Activated B cell treated with CpG ODN at 0.5 μM for 24 hours (primary cell): ENCODE data around the gene PTPRT. TPM values are rescaled to one million over a fixed set of nuclear protein-coding genes. Genes with fewer than 3 reads are reported as not detected.

ENCODE experiments used
- ATAC-seq: fragments of 200-7000 bp; cut with Tn5 transposase; one replicate; pipeline ENCODE4 v1.10.0; 2021; ENCODE audit warnings: low read depth, mild to moderate bottlenecking, moderate library complexity
- CTCF ChIA-PET: fragments of 350-600 bp; sonication (Branson Sonifier 250); formaldehyde crosslinking; loops from one replicate; lab custom pipeline; 2021; ENCODE audit warnings: antibody characterized with exemption; lab: Charles Lee
- POLR2A ChIA-PET: fragments of 350-600 bp; sonication (Branson Sonifier 250); formaldehyde crosslinking; loops from one replicate; lab custom pipeline; 2021; ENCODE audit warnings: antibody characterized with exemption; lab: Charles Lee
- DNase-seq: peaks from one replicate; pipeline ENCODE4 v3.0.0; 2022
- H3K27ac Mint-ChIP-seq: one replicate; pipeline ENCODE4 v1.8.0; 2020; ENCODE audit warnings: mixed read lengths
- H3K27me3 Mint-ChIP-seq: one replicate; pipeline ENCODE4 v1.8.0; 2021; ENCODE audit warnings: mixed read lengths
- H3K36me3 Mint-ChIP-seq: one replicate; pipeline ENCODE4 v1.8.0; 2021; ENCODE audit warnings: low read depth, mixed read lengths
- H3K4me1 Mint-ChIP-seq: one replicate; pipeline ENCODE4 v1.8.0; 2021; ENCODE audit warnings: mixed read lengths
- H3K4me3 Mint-ChIP-seq: one replicate; pipeline ENCODE4 v1.8.0; 2020; ENCODE audit warnings: mild to moderate bottlenecking, mixed read lengths
- H3K9me3 Mint-ChIP-seq: one replicate; pipeline ENCODE4 v1.8.0; 2020; ENCODE audit warnings: mixed read lengths
- CTCF ChIP-seq: fragments of 200-600 bp; IDR thresholded peaks from one replicate; pipeline ENCODE4 v1.8.0; 2022; ENCODE audit warnings: antibody characterized with exemption, mild to moderate bottlenecking
- intact Hi-C: fragments of 100-400 bp; cut with micrococcal nuclease; formaldehyde crosslinking; loops from one replicate; pipeline ENCODE4 v1.15.1; 2024
- total RNA-seq: library from RNA; stranded (reverse); gene quantifications from 2 replicates; pipeline ENCODE4 v1.2.3, GENCODE V29; 2022

PTPRT gene
- total RNA-seq, 1 donor from 2014 or later, result not detected

- CTCF ChIA-PET, result no interaction called here
- Mint-ChIP-seq H3K27me3 (peaks cover 2% of the 10 kb centered on the region), H3K27ac (no peak overlapping the region), H3K9me3 (peaks cover 5% of the 10 kb centered on the region), H3K4me3 (no peak overlapping the region), H3K4me1 (no peaks in the 10 kb centered on the region), H3K36me3 (no peaks in the 10 kb centered on the region)
- no peak for DNase-seq
- ATAC-seq, result no peak
- POLR2A ChIA-PET, result no interaction called here
- intact Hi-C loops, result no loop called here
- TF ChIP-seq CTCF, result no peak
These were observed 227.9 kb downstream of the PTPRT start for GRCh38 chr20:42961771-42962170.

- ATAC-seq (no peak), DNase-seq (no peak)
- ChIA-PET CTCF (no interaction called here), POLR2A (no interaction called here)
- no peak for TF ChIP-seq CTCF
- Mint-ChIP-seq H3K4me1 (no peaks in the 10 kb centered on the region), H3K27me3 (peaks cover 2% of the 10 kb centered on the region), H3K36me3 (no peaks in the 10 kb centered on the region), H3K9me3 (peaks cover 5% of the 10 kb centered on the region), H3K4me3 (no peak overlapping the region), H3K27ac (no peak overlapping the region)
- intact Hi-C loops, result no loop called here
These were observed 229.7 kb downstream of the PTPRT start for GRCh38 chr20:42959996-42960395.

GRCh38 chr20:42958367-42959069, 231.2 kb downstream of the PTPRT start:
- no peak overlapping the region for H3K4me3 Mint-ChIP-seq
- DNase-seq, result no peak
- no peaks in the 10 kb centered on the region for H3K36me3 Mint-ChIP-seq
- H3K27ac Mint-ChIP-seq, result no peak overlapping the region
- no peak for ATAC-seq
- H3K27me3 Mint-ChIP-seq, result peaks cover 2% of the 10 kb centered on the region
- H3K9me3 Mint-ChIP-seq, result peaks cover 5% of the 10 kb centered on the region
- ChIA-PET CTCF (no interaction called here), POLR2A (no interaction called here)
- no peak for TF ChIP-seq CTCF
- H3K4me1 Mint-ChIP-seq, result no peaks in the 10 kb centered on the region
- intact Hi-C loops, result no loop called here

- Mint-ChIP-seq H3K27ac (no peak overlapping the region), H3K36me3 (no peaks in the 10 kb centered on the region), H3K27me3 (peaks cover 2% of the 10 kb centered on the region), H3K4me3 (no peak overlapping the region), H3K4me1 (no peaks in the 10 kb centered on the region), H3K9me3 (peaks cover 5% of the 10 kb centered on the region)
- no peak for TF ChIP-seq CTCF
- ATAC-seq, result no peak
- CTCF ChIA-PET, result no interaction called here
- POLR2A ChIA-PET, result no interaction called here
- no peak for DNase-seq
- intact Hi-C loops, result no loop called here
These were observed 232.0 kb downstream of the PTPRT start for GRCh38 chr20:42957704-42958095.

- POLR2A ChIA-PET, result no interaction called here
- H3K27me3 Mint-ChIP-seq, result peaks cover 2% of the 10 kb centered on the region
These were observed 232.5 kb downstream of the PTPRT start for GRCh38 chr20:42957018-42957703.

More at GRCh38 chr20:42957018-42957703, 232.5 kb downstream of the PTPRT start:
- Mint-ChIP-seq H3K9me3 (peaks cover 5% of the 10 kb centered on the region), H3K4me1 (no peaks in the 10 kb centered on the region), H3K4me3 (no peak overlapping the region), H3K36me3 (no peaks in the 10 kb centered on the region), H3K27ac (no peak overlapping the region)
- CTCF ChIA-PET, result no interaction called here
- TF ChIP-seq CTCF, result no peak
- intact Hi-C loops, result no loop called here
- ATAC-seq (no peak), DNase-seq (no peak)
